HL-60 (cell line): Measurements from ENCODE around the gene SP140.
"Not testable (repeated sequence)": the region's sequence is repeated elsewhere in the genome, so short reads cannot be mapped to it uniquely, and the experiment has no call there.

Experiments
- DNase-seq, 2 experiments: peaks; one replicate each; pipeline ENCODE4 v3.0.0-alpha.2; 2010 to 2020; ENCODE audit warnings: low read depth in 1 of 2, low spot score in 1 of 2
- H3K27ac ChIP-seq: fragments of 250-450 bp; sonication (Bioruptor Pico); replicated peaks from 2 replicates; pipeline ENCODE4 v1.5.1; 2020; ENCODE audit warnings: mild to moderate bottlenecking, moderate library complexity
- H3K27me3 ChIP-seq: fragments of 250-450 bp; sonication (Bioruptor Pico); 2 replicates; pipeline ENCODE4 v1.5.1; 2021; ENCODE audit warnings: mild to moderate bottlenecking, moderate library complexity; ENCODE audit not compliant: insufficient read depth, poor library complexity, severe bottlenecking
- H3K4me3 ChIP-seq: replicated peaks from 2 replicates; pipeline ENCODE4 v1.5.1; 2011; ENCODE audit warnings: mild to moderate bottlenecking, control low read depth, low read length; ENCODE audit not compliant: insufficient read depth
- CTCF ChIP-seq: IDR thresholded peaks from one replicate; pipeline ENCODE4 v1.5.1; 2011; ENCODE audit warnings: low read length, control low read depth, inconsistent platforms; ENCODE audit not compliant: insufficient read depth
- GABPA ChIP-seq: IDR thresholded peaks from 2 replicates; pipeline ENCODE4 v1.6.1; 2012; ENCODE audit warnings: low read depth
- POLR2AphosphoS5 ChIP-seq: IDR thresholded peaks from 2 replicates; pipeline ENCODE4 v1.6.1; 2012; ENCODE audit warnings: low read depth
- REST ChIP-seq: IDR thresholded peaks from 2 replicates; pipeline ENCODE4 v1.6.1; 2012; ENCODE audit warnings: low read depth; ENCODE audit not compliant: insufficient replicate concordance
- SPI1 ChIP-seq: IDR thresholded peaks from 2 replicates; pipeline ENCODE4 v1.6.1; 2012; ENCODE audit warnings: low read depth, mild to moderate bottlenecking, borderline replicate concordance

The SP140 gene

GRCh38 chr2:230219419-230220331 is 5.9 kb upstream of the SP140 start, which contains the start of gene SP110:
Gene SP110 (minus strand): TSS chr2:230219984. CDS start chr2:230216927, 3,057 bp downstream.
- Histone ChIP-seq H3K27me3 (no peaks in the 10 kb centered on the region), H3K27ac (peak within 1 kb of the TSS; percentile 76), H3K4me3 (peak within 1 kb of the TSS; percentile 67)
- DNase-seq: peak; percentile 72 to 91
- peak; percentile 96 for TF ChIP-seq SPI1
- TF ChIP-seq POLR2AphosphoS5: peak; percentile 89
- TF ChIP-seq REST: peak; percentile 47
- TF ChIP-seq GABPA: no peak

GRCh38 chr2:230220347-230220969 is 5.1 kb upstream of the SP140 start:
- H3K4me3 ChIP-seq: peak overlapping the region; percentile 67
- H3K27me3 ChIP-seq: no peaks in the 10 kb centered on the region
- no peak for TF ChIP-seq REST
- TF ChIP-seq SPI1: no peak
- DNase-seq: no peak
- H3K27ac ChIP-seq: peak overlapping the region; percentile 76

GRCh38 chr2:230221493-230221892 is 4.0 kb upstream of the SP140 start:
- Histone ChIP-seq H3K4me3 (no peak overlapping the region), H3K27ac (no peak overlapping the region), H3K27me3 (no peaks in the 10 kb centered on the region)
- TF ChIP-seq SPI1 (no peak), POLR2AphosphoS5 (no peak), REST (no peak), GABPA (no peak), CTCF (no peak)
- DNase-seq: no peak

GRCh38 chr2:230222829-230223228 is 2.7 kb upstream of the SP140 start:
- not testable (repeated sequence) for H3K4me3 ChIP-seq

More at GRCh38 chr2:230222829-230223228, 2.7 kb upstream of the SP140 start:
- peak in 1 of 2 experiments; percentile 54 for DNase-seq
- H3K27ac ChIP-seq, H3K27me3 ChIP-seq: not testable (repeated sequence)
